GM21576 (cell line): ENCODE results near the gene OTOS.

ENCODE experiments used
- ATAC-seq: cut with Tn5 transposase; IDR thresholded peaks from one replicate; pipeline ENCODE4 v1.9.1; 2021; ENCODE audit warnings: mild to moderate bottlenecking, moderate library complexity; ENCODE audit not compliant: unreplicated experiment

The OTOS gene

DNA sequence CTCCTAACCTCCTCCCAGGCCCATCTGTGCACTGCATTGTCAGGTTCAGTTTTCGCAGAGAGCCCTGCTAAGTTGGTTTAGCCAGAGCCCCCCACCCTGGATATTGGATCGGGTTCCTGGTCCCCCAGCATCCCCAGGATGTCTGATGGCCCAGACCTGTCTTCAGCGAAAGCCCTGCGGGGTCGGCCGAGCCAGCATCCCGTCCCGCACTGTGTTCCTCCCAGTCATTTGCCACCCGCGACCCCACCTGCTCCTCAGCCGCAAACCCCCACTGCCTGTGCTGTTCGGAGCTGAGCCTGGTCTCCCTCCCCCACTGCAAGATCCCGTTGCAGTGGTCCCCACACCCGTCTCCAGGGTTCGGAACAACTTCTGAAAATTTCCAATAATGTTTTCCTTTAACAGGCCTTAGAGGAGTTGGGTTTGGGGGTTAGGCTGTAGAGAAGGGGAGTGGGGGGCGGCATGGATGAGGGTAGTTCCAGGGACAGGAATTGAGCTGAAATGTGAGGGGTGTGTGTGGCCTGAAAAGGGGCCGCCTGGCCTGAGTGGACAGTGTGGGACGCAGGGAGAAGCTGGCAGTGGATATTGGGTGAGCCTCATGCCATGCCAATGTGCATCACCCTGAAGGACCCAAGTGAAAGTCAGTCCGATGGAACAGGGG lies 2.7 kb downstream of the OTOS start:
- no peak for ATAC-seq

GRCh38 chr2:240136671-240137292 lies 3.7 kb downstream of the OTOS start:
- ATAC-seq = peak; percentile 11

- peak; percentile 87 for ATAC-seq
These were observed 4.3 kb downstream of the OTOS start, which contains the start of gene COPS9 for GRCh38 chr2:240136013-240136670. Gene COPS9, minus strand, starts transcription at chr2:240136305. Its CDS starts 21 bp downstream, at chr2:240136284.

DNA sequence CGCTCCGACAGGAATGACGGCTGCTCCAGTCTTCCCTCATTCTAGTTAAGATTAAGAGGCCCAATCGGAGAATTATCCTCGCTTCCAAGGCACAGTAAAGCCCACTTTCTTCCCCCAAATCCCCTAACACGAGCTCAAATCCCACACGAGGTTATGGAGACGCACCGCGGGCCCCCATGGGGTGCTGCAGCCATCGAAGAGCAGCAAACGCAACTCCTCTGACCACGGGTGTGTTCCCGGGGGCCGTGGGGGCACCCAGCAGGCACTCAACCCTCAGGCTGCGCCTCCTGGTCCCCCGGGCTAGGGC lies 4.8 kb downstream of the OTOS start:
- no peak for ATAC-seq

GRCh38 chr2:240134956-240135520 lies 5.4 kb downstream of the OTOS start:
- no peak for ATAC-seq

- no peak for ATAC-seq
These were observed 6.0 kb downstream of the OTOS start for GRCh38 chr2:240134466-240134865.

GRCh38 chr2:240133401-240133800 lies 7.1 kb downstream of the OTOS start:
- ATAC-seq = no peak

DNA sequence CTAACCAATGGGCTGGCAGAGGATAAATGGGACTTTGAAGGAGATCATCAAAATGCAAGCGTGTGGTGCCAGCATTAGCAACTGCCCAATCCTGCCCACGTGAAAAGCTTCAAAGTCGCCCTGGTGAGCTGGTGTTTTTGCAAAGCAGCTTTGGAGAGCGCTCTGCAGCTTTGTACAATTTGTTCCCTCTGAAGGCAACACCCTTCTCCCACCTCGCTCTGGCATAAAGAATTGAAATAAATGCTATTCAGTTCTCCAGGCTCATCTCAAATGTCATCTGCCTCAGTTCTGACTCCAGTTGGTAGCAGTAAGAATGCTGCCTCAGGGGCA lies 7.8 kb downstream of the OTOS start:
- no peak for ATAC-seq

- no peak for ATAC-seq
These were observed 8.4 kb downstream of the OTOS start for GRCh38 chr2:240131941-240132650.

- no peak for ATAC-seq
These were observed 9.2 kb downstream of the OTOS start for GRCh38 chr2:240131296-240131695.

DNA sequence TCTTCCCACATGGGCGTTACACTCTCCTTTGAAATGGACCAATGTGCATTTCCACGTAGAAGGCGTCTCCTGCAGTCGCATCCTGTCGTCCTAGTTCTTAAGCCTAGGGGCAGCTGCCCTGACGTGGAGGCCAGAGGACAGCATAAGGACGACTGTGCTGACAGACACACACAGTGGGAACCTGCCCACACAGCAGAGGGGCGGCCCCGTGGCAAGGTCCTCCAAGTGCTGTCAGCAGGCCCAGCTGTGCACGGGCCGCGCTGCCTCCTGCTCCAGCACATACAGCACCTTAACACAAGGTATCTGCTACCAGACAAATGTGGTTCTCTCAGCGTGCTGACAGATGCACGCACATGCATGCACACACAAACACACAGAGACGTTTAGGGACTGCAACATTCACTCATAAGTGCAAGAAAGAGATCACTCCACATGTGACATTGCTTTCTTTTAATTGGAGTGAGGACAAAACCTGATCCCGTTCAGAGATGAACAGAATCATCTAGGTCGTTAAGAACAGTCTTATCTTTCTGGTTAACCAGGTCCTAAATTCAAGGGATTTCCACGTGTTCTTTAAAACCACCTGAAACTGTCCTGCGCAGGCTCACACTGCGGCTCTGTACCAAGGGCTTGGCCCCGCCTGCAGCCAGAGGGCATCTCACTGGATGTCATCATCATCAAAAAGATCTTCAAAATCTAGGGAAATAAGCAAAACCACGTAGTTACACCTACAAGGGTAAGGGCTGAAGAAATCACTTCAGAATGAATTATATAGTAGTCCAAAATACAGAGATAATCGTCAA lies 9.9 kb downstream of the OTOS start:
- no peak for ATAC-seq

GRCh38 chr2:240129731-240130392 lies 10.6 kb downstream of the OTOS start:
- ATAC-seq = no peak

GRCh38 chr2:240129311-240129710 lies 11.1 kb downstream of the OTOS start:
- ATAC-seq = no peak

DNA sequence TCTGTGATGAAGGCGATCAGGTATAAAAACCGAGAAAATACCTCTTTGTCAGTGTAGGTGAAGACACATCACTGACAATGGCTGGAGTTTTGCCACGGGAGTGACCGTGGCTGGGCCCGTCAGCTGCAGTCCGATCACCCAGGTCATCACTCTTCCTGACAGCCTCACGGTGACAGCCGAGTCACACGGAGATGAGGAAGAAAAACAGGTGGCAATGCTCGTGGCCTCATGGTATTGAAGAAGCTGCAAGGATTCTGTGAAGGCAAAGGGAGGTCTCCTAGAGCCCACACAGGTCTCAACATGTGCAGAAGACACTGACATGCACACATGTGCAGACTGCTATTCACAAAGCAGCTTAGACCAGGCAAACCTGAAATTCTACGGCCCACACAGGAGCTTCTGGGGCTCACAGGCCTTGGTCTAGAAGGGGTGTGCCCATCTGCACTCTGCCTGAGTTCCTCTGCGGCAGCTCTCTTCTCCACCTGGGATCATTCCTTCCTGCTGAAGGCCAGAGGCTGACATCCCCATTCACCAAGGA lies 11.8 kb downstream of the OTOS start:
- no peak for ATAC-seq

GRCh38 chr2:240127911-240128607 lies 12.4 kb downstream of the OTOS start:
- no peak for ATAC-seq

DNA sequence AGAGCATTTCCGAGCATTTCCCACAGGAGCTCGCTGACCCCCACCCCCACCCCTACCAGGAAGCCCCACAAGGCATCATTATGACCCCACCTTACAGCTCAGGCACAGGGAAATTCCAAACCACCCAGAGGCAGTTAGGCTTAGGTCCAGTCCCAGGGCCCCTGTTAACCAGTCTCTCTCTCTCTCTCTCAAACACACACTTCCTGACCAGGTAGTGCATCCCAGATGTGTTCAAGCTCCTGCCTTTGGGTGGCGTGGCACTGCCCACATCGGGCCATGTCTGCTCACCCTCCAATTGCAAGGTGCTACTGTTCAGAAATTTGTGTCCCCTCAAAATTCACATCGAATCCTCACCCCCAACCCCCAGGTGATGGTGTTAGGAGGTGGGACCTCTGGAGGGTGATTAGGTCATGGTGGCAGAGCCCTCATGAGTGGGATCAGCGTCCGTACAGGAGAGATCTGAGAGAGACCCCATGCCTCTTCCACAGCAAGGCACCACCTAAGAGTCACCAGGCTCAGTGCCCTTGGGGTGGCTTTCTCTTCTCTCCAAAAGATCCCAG lies 13.2 kb downstream of the OTOS start:
- ATAC-seq = no peak

DNA sequence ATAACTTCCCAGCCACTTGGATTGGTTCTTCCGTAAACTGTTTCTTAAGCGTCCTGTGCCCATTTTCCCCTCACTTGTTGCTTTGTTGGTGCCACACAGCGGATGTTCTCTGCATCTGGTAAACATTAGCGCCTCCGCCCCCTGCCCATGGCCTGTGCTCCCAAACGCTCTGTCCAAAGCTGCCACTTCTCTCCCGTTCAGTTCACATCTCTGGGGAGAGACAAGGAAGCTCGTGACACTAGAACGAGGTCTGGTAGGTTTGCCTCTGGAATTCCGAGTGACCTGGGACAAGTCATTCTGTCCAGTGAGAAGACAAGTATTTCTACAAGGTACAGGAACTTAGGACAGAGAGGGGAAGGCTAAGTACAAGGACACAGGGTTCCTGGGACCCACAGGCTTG lies 13.7 kb downstream of the OTOS start:
- no peak for ATAC-seq

DNA sequence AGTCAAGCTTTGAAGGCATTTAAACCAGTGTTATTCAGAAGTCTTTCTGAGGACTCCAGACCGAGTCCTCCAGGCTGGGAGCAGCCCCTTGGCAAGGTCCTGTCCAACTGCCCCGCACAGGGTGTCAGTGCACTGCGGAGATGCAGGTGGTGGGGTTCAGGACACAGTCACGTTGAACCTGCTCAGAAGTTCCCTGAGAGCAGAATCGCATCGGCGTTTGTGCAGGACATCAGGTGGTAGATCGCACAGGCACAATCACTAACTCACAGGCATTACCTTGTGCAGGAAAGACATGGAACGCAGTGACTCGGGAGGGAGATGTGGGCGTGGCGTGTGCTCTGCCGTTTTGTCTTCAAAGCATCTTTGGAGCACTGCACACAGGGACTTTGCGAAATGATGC lies 14.7 kb downstream of the OTOS start:
- no peak for ATAC-seq

- ATAC-seq = no peak
These were observed 15.8 kb downstream of the OTOS start for GRCh38 chr2:240124651-240125030.
